C4-2B (cell line): ENCODE data around the gene SEC16A.

ENCODE experiments used
- ZFX ChIP-seq: fragments of 450-650 bp; IDR thresholded peaks from 2 replicates; pipeline ENCODE4 v1.6.1; 2017
- TF ChIP-seq, protein P1 (sequence below): fragments of 450-650 bp; conservative IDR thresholded peaks from 2 replicates; pipeline ENCODE4 v1.5.1; 2017; ENCODE audit warnings: mild to moderate bottlenecking

DNA sequence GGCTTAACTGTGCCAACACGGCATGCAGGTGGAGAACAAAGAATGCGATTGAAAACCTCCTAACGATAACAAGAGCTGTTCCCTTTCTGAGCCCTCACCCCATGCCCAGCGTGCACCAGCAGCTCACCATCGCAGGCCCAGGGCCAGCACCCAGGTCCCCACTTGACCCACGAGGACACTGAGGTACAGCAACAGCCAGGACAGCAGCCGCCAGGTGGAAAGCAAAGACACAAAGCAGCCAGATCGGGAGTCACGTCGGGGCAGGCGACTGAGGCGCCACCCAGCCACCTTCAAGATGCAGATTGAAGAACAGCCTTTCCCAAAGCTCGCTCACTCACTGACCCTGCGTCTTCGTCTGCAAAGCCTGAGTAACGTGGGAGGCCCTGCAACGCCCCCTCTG is 6.9 kb upstream of the SEC16A start:
- TF ChIP-seq, protein P1, sequence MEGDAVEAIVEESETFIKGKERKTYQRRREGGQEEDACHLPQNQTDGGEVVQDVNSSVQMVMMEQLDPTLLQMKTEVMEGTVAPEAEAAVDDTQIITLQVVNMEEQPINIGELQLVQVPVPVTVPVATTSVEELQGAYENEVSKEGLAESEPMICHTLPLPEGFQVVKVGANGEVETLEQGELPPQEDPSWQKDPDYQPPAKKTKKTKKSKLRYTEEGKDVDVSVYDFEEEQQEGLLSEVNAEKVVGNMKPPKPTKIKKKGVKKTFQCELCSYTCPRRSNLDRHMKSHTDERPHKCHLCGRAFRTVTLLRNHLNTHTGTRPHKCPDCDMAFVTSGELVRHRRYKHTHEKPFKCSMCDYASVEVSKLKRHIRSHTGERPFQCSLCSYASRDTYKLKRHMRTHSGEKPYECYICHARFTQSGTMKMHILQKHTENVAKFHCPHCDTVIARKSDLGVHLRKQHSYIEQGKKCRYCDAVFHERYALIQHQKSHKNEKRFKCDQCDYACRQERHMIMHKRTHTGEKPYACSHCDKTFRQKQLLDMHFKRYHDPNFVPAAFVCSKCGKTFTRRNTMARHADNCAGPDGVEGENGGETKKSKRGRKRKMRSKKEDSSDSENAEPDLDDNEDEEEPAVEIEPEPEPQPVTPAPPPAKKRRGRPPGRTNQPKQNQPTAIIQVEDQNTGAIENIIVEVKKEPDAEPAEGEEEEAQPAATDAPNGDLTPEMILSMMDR = no peak
- TF ChIP-seq ZFX = no peak
